NCI-H774 (cell line): ENCODE measurements around the gene ANKRD50.

ENCODE experiments used
- DNase-seq: peaks from one replicate; lab custom pipeline; 2025; lab: John Stamatoyannopoulos, UW

ANKRD50 gene

DNA sequence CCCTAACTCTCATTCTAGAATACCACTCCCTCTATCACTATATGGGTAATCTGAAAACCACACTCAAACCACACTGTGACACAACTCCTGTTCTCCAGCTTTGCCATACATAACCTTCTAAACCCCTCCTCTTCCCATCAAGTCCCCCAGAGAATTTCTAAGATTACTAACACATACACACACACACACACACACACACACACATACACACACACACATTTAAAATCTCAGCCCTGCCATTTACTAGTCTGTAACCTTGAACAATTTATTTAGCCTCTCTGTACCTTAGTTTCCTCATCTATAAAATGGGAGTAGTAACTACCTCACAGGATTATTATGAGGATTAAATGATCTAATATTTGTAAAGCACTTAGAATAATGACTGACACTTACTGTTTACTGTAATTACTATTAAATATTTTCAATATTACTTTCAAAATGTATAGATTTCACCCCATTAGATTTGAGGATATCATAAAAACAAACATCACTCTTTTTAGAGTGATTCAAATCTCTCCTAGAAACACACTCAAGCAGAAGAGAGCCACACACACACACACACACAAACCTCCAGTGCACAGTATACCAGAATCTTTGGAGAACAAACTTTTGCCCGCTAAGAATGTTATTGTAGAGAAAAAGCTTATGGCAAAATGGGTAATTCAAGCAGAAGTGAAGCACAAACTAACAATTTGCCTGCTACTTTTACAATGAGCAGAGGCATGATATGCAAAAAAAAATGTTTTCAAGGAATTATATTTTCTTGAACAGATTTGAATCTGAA lies 3.8 kb downstream of the ANKRD50 start:
- no peak for DNase-seq

DNA sequence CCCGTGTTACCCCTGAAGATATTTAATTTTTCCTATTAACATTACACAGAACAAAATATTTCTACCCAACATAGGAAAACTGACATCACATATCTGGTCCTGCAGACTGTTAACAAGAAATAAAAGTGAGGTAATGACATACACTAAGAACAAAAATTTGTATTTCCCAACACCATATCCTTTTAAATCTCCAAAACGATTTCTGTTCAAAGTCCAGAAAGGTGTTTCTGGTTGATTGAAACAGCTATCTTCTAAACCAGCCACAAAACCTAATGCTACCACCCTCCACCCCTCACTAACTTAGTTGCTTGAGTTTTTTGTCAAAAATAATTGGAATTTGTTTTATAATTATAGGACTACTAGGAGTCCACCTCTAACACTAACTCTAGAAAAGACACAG lies 7.1 kb downstream of the ANKRD50 start:
- no peak for DNase-seq

DNA sequence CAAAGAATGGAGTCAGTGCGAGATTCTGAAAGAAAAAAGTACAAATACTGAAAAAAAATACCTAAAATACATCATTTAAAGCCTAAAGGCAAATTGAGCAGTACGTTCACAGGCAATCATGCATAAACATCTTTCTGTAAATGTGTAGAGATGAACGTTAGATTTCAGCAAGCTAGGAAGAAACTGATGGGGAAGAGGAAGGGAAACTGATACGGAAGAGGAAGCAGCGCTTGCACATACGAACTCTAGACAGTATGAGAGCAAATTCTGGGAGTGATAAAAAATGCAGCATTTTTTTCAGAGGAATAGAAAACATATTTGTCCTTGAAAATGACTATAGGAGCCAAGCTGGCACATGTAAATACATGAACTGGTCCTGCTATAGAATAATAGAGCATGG lies 9.4 kb downstream of the ANKRD50 start:
- no peak for DNase-seq

DNA sequence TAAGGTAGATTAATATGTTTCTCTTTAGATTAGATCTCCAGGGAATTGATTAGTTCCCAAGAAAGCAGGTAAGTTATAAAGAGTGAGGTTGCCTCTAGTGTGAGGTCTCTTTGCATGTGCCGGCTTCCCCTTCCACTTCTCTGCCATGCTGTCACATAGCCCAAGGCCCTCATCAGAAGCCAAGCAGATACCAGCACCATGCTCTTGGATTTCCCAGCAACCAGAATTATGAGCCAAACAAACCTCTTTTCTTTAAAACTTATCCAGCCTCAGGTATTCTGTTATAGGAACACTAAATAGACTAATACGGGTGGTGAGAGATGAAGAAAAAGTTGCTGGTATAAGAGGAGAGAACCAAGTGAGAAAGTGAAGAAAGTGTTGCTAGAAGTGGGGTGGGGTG lies 15.1 kb downstream of the ANKRD50 start:
- no peak for DNase-seq

GRCh38 chr4:124696182-124696581 lies 16.4 kb downstream of the ANKRD50 start:
- no peak for DNase-seq

DNA sequence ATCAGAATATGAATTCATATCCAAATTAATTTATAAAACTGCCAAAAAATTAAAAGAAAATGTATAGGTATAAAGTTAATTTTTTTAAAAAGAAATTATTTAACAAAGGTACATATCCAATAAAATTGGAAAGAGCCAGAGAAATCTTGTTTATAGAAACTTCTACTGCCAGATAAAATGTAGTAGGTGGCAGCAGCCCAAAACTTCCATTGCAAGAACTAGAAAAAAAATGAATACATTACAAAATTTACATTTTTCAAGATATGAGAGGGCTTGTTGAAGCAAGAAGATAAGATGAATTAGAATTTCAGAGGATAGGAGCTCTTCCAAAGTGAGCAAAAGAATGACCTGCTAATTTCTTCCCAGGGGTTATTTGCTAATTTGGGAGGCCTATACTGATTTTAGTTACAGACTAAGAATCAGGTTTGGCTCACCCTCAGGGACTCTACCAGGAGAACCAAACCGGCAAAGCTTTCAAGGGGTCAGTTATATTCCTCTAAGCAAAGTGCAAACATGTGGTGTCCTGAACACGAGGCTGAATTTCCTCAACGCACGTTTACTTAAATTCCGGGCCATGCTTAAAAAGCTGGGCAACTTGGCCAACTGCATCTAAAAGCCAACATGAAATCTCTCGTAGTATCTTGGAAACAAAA lies 17.5 kb downstream of the ANKRD50 start:
- DNase-seq: no peak

GRCh38 chr4:124694306-124694705 lies 18.2 kb downstream of the ANKRD50 start:
- DNase-seq: no peak

GRCh38 chr4:124691801-124692200 lies 20.7 kb downstream of the ANKRD50 start:
- no peak for DNase-seq

GRCh38 chr4:124686279-124686678 lies 26.3 kb downstream of the ANKRD50 start:
- no peak for DNase-seq

- no peak for DNase-seq
These were observed 26.7 kb downstream of the ANKRD50 start for GRCh38 chr4:124685851-124686250.

DNA sequence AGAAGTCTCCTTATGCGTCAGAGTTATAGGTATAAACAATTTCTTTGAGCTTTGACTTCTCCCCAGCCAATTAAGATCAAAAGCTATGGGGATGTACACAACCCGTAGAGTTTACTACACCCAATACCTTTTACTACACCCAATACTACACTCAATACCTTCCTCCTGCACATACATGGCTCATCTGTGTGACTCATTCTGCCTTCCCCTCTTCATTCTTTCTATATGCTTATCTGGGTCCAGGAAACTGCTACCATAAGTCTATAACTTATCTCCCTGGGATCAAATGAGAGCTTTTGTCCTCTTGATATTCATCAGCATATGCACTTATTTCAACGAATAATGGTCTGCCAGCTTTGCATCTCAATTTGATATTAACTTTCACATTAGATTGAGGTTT lies 28.2 kb downstream of the ANKRD50 start:
- no peak for DNase-seq

GRCh38 chr4:124682384-124682783 lies 30.1 kb downstream of the ANKRD50 start:
- DNase-seq: no peak

- no peak for DNase-seq
These were observed 46.0 kb downstream of the ANKRD50 start for GRCh38 chr4:124666496-124666895.

GRCh38 chr4:124658795-124659194 lies 53.7 kb downstream of the ANKRD50 start:
- DNase-seq: no peak

- no peak for DNase-seq
These were observed 61.9 kb downstream of the ANKRD50 start for GRCh38 chr4:124650614-124651013.

DNA sequence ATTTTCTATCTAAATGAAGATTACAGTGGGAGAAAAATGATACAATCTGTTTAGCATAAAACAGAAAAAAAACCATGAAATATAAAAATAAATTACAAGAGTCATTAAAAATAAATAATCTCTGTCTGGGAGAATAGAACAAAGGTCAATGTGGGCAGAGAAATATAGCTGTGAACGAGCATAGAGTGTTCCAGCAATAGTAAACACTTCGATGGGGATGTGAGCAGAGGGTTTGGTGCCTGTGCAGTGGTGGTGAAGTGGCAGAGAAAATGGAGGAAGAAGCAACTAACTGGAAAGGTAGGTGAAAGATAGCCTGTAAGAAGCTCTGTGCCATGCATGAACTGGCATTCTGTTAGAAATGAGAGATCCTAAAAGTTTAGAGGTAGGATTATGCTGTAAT lies 64.9 kb downstream of the ANKRD50 start:
- DNase-seq: no peak

DNA sequence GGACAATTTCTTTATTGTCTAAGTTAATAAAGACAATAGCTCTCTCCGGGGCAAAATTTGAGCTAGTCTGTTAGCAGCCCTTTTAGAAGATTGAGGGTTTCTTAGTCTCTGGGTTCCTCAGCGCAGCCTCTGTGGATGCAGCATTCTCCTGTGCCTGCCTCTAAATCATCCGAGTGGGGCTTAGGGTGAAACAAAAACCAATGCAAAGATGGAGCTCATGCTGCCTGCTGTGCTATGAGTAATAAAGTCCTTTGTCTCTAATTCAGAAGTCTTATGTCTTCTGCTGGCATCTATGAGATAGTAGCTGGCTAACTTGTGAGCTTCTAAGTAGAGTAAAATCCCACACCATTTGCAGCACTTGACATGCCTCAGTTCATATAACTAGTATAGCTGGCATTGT lies 67.9 kb downstream of the ANKRD50 start:
- DNase-seq: no peak

DNA sequence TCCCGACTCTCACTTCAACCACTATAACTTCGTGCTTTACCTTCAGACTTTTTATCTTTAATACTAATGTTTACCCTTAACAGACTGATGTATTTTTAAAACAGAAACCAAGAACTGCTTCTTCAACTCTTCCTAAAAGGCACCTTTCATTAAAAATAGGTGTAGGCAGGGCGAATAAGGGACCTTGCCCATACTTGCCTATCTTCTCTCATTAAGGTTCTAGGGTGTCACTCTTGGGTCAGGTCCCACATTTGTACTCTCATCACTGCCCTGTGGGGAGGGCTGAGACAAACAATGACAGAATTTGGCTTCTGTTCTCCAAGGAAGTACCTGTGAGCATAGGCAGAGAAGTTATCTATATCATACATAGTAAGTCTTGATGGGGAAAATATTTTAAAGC lies 69.7 kb downstream of the ANKRD50 start:
- no peak for DNase-seq

GRCh38 chr4:124641715-124642381 lies 70.7 kb downstream of the ANKRD50 start:
- DNase-seq: no peak

- no peak for DNase-seq
These were observed 72.4 kb downstream of the ANKRD50 start for GRCh38 chr4:124640022-124640730.

- DNase-seq: no peak
These were observed 75.2 kb downstream of the ANKRD50 start for GRCh38 chr4:124637321-124637720.

DNA sequence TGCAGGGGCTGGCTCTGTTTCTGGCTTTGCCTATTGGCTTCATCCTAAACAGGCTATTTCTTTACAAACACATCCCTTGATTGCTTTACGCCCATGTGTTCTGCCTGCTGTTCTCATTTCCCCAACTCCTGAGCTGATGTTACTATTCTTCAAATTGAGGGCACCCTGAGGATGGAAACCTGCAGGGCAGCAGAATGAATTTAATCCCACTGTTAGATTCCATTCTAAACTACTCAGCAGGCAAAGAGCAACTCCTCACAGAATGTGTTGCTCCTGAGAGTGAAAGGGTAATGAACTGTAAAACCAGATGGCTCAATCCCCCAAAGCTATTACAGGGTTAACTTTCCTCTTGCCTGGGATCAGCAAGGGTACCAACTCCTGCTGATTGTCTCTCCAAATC lies 75.7 kb downstream of the ANKRD50 start:
- no peak for DNase-seq

- no peak for DNase-seq
These were observed 77.2 kb downstream of the ANKRD50 start for GRCh38 chr4:124635331-124635730.
